Measurements from ENCODE around the gene CNIH2.
"Not testable (repeated sequence)": the region's sequence is repeated elsewhere in the genome, so short reads cannot be mapped to it uniquely, and the experiment has no call there.

CNIH2 gene

DNA sequence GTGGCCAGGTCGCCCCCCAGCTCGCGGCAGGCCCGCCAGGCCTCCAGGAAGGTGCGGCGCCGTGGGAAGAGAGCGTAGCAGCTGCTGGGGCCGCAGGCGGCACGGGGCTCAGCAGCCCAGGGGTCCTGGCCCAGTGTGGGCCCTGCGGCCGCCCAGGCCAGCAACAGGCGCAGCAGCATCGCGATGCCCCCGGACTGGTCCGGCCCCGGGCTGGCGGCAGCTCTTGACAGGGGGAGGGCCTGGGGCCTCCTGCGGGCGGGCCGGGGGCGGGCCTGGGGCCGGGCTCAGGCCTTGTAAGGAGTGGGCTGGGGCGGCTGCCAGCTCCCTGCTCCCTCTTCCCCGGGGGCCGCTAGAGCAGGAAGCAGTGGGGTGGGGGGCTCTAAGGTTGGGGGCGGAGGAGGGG lies 38.9 kb downstream of the CNIH2 start, which contains the start of gene CD248:
CD248 (minus strand) TSS at position 196 of the 403 bp plus-strand sequence; CDS start at position 179, 17 bp downstream.
- DNase-seq = no peak

- no peak for DNase-seq
These were observed 39.3 kb downstream of the CNIH2 start for GRCh38 chr11:66317322-66317722.

DNA sequence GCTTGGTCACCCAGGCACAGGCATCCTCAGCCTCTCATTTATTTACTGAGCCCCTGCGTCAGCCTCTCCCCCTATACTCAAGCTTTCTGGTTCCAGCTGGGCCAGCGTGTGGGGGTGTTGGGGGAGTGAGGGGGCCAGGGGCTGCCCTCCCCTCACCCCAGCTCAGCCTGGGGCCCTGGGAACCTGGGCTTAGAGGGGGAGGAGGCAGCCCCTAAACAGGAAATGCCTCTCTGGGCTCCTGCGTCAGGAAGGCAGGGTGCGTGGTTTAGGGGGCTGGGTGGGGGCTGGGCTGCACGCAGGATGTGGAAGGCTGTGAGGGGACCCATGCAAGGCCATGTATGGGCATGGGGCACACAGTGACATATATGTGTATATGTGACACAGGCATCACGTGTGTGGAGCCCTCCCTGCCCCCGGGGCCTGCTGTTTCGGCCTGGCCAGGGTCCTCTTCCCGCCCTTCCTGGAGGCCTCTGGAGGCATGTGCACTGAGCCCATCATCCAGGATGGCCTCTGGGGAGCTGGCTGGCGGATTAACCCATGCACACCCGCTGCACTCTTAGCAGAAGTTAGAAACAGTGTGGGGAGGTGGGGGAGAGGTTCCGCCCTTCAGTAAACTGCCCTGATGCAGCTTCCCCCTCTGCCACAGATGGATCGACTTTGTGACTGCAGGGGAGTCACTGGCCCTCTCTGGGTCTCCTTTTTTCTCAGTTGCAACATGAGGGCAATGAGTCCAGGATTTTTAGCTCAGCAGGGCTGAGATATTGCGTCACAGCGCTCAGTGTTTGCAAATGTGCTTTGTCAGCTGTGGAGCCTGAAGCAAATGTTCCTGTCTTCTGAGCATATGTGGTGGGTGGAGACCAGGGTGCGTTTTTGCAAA lies 40.0 kb downstream of the CNIH2 start:
- no peak for DNase-seq

DNA sequence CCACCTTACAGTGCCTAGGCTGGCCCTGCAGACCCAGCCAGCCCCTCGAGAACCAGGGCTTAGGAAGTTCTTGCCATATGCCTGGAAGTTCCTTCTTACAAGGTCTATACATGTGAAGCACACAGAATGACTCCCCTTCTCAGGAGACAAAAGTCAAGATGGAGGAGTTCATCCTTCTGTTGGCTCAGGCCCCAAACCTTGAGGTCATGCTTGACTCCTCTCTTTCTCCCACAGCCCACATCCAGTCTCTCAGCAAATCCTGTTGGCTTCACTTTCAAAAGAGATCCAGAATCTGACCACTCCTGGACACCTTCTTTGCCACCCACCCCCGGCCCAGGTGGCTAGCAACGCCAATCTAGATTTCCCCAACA lies 40.6 kb downstream of the CNIH2 start:
- no peak for DNase-seq

DNA sequence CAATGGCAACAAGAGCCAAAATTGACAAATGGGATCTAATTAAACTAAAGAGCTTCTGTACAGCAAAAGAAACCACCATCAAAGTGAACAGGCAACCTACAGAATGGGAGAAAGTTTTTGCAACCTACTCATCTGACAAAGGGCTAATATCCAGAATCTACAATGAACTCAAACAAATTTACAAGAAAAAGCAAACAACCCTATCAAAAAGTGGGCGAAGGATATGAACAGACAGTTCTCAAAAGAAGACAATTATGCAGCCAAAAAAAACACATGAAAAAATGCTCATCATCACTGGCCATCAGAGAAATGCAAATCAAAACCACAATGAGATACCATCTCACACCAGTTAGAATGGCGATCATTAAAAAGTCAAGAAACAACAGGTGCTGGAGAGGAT lies 42.3 kb downstream of the CNIH2 start:
- DNase-seq = not testable (repeated sequence)

- DNase-seq = not testable (repeated sequence)
These were observed 42.8 kb downstream of the CNIH2 start for GRCh38 chr11:66320748-66321147.

DNA sequence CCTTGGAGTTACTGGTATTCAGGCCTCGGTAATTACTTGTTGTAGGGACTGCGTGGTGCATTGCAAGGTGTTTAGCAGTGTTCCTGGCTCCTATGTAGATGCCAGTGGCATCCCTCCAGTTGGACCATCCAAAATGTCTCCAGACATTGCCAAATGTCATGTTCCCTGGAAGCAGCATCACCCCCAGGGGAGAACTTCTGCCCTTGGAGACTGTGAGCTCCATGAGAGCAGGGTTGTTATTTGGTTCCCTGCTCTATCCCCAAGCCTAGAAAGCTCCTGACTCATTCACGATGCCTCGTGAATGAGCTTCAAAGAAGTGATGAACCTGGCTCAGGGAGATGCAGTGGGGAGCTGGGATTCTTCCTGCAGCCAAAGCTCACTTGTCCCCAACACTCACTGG lies 43.6 kb downstream of the CNIH2 start:
- DNase-seq = no peak

- DNase-seq = no peak
These were observed 44.9 kb downstream of the CNIH2 start for GRCh38 chr11:66322732-66323427.

GRCh38 chr11:66323684-66324083 lies 45.7 kb downstream of the CNIH2 start:
- DNase-seq = no peak

- no peak for DNase-seq
These were observed 46.7 kb downstream of the CNIH2 start for GRCh38 chr11:66324664-66325063.

GRCh38 chr11:66325263-66325671 lies 47.3 kb downstream of the CNIH2 start:
- DNase-seq = no peak

GRCh38 chr11:66326261-66327111 lies 48.5 kb downstream of the CNIH2 start:
- DNase-seq = no peak

GRCh38 chr11:66327171-66328030 lies 49.4 kb downstream of the CNIH2 start:
- DNase-seq = peak; percentile 52

DNA sequence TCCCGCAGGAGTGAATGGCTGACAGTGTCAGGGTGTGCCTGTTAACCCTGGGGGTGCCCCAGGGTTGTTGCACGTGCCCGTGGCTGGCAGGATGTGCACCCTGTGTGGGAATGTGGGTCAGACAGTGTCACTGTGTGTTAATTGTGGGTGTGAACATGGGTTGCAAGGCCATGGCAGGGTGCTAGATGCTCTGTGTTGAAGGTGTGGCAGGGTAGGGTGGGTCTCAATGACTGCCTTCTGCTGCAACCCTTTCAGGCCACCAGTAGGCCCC lies 50.0 kb downstream of the CNIH2 start:
- DNase-seq = no peak

DNA sequence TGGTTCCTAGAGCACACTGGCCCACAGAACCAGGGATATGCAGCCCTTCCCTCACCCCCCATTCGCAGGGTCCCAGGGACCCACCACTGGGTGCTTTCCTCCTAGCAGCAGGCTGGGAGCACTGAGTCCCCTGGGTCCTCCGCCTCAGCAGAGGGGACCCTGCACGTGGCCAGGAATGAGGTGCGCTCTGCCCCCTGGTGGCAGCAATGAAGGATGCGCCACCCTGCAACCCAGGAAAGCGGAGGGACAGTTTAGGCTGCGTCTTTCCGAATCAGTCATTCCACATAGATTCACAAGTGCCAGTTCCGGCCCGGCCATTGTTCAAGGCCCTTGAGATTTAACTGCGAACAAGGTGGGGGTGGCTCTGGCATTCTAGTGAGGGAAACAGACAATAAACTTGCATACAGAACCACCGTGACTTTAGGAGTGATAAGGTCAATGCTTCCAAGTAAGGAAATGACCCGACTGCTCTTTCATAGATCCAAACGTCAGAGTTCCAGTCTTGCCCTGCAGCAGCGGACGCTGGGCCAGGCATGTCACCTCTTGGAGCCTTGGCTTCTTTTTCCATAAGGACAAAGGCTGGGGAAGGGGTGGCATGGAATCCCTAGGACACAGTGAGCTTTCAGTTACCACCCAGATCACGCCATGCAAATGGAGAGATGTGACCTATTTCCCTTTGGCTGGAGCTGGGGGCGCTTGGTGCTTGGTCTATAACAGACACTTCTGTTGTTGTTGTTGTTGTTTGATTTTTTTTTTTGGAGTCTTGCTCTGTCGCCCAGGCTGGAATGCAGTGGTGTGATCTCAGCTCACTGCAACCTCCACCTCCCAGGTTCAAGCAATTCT lies 50.5 kb downstream of the CNIH2 start:
- no peak for DNase-seq

DNA sequence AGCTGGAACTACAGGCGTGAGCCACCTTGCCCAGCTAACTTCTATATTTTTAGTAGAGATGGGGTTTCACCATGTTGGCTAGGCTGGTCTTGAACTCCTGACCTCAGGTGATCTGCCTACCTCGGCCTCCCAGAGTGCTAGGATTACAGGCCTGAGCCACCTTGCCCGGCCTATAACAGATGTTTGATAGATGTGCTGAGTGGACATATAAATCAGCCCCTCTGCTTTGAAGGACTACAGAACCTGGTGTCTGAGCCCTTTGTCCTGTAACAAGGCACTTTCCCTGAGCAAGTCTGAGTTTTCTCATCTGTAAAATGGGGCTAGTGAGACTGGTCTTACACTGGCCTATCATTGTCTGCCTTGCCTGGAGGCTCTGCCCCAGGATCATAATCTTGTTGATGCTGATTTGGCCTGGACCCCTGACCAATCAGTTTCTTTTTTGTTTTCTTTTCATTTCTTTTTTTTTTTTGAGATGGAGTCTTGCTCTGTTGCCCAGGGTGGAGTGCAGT lies 51.2 kb downstream of the CNIH2 start:
- DNase-seq = no peak

DNA sequence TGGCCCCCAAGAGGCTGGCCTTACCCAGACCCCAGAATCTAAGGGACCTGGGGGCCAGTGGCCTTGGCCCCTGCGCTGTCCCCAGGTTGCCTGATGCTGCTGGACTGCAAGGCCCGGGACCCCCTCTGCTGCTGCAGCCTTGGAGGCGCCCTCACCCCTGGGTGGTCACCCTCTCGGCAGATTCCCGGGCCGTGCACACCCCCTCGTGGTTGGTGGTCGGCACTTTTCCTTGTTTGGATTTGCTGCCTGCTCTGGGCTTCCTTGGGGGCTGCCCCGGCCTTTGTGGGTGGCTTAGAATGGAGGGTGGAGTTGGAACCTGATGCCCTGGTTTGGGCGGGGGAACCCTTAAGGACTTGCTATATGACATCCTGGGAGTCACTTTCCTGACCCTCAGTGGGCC lies 53.0 kb downstream of the CNIH2 start:
- DNase-seq = no peak

- DNase-seq = no peak
These were observed 53.8 kb downstream of the CNIH2 start for GRCh38 chr11:66331542-66332370.

GRCh38 chr11:66332371-66333219 lies 54.6 kb downstream of the CNIH2 start:
- DNase-seq = no peak
